ENCODE data around the gene ERC2.

The ERC2 gene

DNA sequence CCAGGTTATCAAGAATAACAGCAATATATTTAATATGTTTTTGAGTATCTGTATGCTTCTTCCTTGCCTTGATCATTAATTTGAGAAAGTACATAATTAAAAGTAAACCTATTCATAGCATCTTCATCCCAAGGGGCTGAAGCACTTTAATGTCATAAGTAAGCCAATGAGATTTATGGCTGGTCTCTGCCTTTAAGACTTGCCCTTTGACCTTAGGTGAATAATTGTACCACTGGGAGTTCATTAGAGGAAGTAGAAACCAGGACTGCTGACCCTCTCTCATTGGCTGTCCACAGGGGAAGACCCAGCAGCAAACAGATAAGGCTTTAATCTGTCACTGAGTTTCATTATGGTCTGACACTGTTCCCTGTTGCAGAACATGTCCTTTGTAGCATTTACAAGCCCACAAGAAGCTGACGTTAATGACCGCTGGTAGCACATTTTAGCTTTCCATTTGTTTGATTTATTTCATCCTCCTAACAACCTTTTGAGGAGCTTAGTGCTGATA is 16.3 kb upstream of the ERC2 start:
- TF ChIP-seq, protein P1, sequence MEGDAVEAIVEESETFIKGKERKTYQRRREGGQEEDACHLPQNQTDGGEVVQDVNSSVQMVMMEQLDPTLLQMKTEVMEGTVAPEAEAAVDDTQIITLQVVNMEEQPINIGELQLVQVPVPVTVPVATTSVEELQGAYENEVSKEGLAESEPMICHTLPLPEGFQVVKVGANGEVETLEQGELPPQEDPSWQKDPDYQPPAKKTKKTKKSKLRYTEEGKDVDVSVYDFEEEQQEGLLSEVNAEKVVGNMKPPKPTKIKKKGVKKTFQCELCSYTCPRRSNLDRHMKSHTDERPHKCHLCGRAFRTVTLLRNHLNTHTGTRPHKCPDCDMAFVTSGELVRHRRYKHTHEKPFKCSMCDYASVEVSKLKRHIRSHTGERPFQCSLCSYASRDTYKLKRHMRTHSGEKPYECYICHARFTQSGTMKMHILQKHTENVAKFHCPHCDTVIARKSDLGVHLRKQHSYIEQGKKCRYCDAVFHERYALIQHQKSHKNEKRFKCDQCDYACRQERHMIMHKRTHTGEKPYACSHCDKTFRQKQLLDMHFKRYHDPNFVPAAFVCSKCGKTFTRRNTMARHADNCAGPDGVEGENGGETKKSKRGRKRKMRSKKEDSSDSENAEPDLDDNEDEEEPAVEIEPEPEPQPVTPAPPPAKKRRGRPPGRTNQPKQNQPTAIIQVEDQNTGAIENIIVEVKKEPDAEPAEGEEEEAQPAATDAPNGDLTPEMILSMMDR (conservative IDR thresholded peaks at IDR 0.05; ENCODE audit: control insufficient read depth, insufficient read depth, low read depth, low read length) = no peak
- no peak for DNase-seq (ENCODE audit: low read depth)
- H3K4me3 ChIP-seq (ENCODE audit: control insufficient read depth, low read depth, low read length) = no peak overlapping the region

DNA sequence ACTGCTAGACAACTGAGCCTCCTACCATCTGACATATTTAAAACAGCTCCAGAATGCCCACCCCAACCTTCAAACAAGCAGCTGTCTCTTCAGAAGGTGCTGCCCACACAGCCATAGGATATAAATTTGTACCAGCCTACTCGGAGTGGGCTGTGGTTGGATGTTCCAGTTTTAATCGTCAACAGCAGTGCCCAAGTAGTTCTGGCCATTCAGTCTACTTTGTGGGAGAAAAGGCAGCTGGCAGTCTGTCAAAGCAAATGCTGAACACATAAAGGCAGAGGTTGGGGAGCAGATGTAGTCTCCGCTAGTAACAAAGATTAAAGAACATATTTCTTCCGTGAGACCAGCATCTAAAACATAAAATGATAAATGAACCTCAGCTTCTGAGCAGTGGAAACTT is 15.9 kb upstream of the ERC2 start:
- DNase-seq (ENCODE audit: low read depth) = no peak
- TF ChIP-seq, protein P1 (conservative IDR thresholded peaks at IDR 0.05; ENCODE audit: control insufficient read depth, insufficient read depth, low read depth, low read length) = no peak
- no peak overlapping the region for H3K4me3 ChIP-seq (ENCODE audit: control insufficient read depth, low read depth, low read length)

DNA sequence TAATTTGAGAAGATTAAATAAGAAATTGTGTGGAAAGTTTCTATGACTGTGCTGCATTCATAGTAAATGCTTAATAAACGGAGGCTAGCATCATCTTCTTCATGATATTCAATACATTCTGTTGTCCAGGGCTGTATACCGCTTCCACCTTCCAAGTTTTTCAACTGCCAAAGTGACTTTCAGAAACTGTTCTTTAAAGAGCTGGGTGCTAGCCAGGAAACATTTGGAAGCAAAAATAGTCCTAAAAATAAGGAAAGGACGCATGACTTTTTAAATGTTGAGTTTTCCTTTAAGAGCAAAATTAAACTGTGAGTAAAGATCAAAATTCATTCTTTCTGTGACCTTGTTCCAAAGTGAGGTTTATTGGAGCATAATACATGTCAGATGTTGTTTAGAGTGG is 9.4 kb upstream of the ERC2 start:
- no peak overlapping the region for H3K4me3 ChIP-seq (ENCODE audit: control insufficient read depth, low read depth, low read length)
- TF ChIP-seq, protein P1 (conservative IDR thresholded peaks at IDR 0.05; ENCODE audit: control insufficient read depth, insufficient read depth, low read depth, low read length) = no peak
- no peak for DNase-seq (ENCODE audit: low read depth)

DNA sequence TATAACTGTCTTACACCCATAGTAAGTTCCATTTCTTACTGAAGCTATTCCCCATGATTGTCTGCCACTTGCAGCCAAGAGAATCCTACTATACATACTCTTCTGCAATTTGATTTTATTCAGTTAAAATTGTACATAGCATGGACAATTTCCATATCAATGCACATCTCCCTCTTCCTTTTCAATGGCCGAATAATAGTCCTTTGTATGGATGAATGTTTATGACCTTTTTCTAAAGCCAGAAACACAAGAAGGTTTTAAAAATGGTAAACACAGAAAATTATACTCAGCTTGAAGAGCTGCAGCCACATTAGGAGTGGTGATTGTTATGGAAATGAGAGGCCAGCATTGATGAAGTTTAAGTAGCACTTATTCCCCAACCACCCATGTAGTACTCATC is 8.5 kb upstream of the ERC2 start:
- TF ChIP-seq, protein P1 (conservative IDR thresholded peaks at IDR 0.05; ENCODE audit: control insufficient read depth, insufficient read depth, low read depth, low read length) = no peak
- no peak for DNase-seq (ENCODE audit: low read depth)
- no peak overlapping the region for H3K4me3 ChIP-seq (ENCODE audit: control insufficient read depth, low read depth, low read length)

DNA sequence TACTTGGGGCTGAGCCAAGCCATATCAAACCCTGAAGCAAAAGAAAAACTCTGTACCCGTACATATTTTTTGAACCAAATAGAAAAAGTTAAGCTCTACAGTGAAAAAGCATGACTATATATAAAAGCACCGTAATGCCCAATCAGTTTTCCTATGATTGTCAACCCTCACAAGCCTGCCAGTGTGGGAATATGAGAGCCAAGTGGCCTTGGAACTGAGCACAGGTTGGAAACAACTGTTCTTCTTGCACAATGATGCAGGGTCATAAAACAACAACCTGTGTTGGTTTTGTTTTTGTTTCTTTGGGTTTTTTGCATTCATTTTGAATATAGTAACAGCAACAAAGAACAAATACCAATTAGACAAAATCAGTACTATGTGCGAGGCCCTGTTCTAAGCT is 3.5 kb upstream of the ERC2 start:
- no peak for DNase-seq (ENCODE audit: low read depth)
- TF ChIP-seq, protein P1 (conservative IDR thresholded peaks at IDR 0.05; ENCODE audit: control insufficient read depth, insufficient read depth, low read depth, low read length) = no peak
- no peak overlapping the region for H3K4me3 ChIP-seq (ENCODE audit: control insufficient read depth, low read depth, low read length)

DNA sequence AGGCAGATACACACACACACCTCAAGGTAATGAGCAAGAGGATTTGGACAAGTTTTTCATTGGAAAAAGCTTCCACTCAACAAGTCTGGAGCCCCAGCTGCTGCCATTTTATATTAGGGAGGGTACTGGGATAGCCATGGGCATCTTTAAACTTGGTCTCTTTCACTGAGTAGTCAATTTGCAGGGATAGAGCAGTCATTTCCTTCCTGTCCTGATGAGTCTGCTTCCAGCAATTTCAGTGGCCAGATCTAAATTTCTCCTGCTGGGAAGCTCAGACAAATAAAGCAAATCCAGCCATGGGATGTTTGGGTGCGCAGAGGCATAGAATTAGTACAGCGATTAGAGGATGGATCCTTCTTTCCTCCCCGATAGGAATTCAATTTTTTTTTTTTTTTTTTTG is 874 bp upstream of the ERC2 start:
- H3K4me3 ChIP-seq (ENCODE audit: control insufficient read depth, low read depth, low read length) = no peak overlapping the region
- TF ChIP-seq, protein P1 (conservative IDR thresholded peaks at IDR 0.05; ENCODE audit: control insufficient read depth, insufficient read depth, low read depth, low read length) = no peak
- no peak for DNase-seq (ENCODE audit: low read depth)

DNA sequence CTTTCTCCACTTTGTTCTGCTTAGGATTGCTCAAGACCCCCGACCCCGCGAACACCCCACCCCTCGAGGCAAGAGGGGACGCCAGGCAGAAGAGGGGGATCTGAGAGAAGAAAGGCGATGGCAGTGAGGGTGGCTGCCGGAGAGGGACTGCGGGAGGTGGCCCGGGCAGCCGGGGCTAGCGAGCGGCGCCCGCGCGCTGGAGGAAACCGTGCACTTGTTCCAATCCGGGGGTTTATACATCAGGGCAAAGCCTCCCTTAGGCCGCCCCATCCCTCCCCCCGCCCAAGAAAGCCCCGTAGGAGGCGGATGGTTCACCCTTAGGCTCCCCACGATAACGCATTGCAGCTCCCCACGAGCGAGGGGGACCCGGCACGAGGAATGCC is 475 bp downstream of the ERC2 start:
- no peak for DNase-seq (ENCODE audit: low read depth)
- peak overlapping the region; percentile 16 for H3K4me3 ChIP-seq (ENCODE audit: control insufficient read depth, low read depth, low read length)
- TF ChIP-seq, protein P1 (conservative IDR thresholded peaks at IDR 0.05; ENCODE audit: control insufficient read depth, insufficient read depth, low read depth, low read length) = no peak

Data from fibroblast of mammary gland (primary cell).